ENCODE measurements around the gene TSPAN9. TPM values are rescaled to one million over a fixed set of nuclear protein-coding genes. Genes with fewer than 3 reads are reported as not detected.

The TSPAN9 gene
- total and polyA plus RNA-seq, 10 of the 15 experiments (the other 5 are each of a cell fraction or from before 2014, with no cell fraction given) = 0.03 to 1.0 (median 0.12) TPM; not detected in 5

- H4K20me1 ChIP-seq (ENCODE audit: control insufficient read depth, insufficient read depth) = no peaks in the 10 kb centered on the region
- H3K27me3 ChIP-seq (replicated peaks in 1 of 2; ENCODE audit: control insufficient read depth in 2 of 2, insufficient read depth in 2 of 2, low read length in 1 of 2) = peaks cover under 1 to 1% of the 10 kb centered on the region in 2 experiments; a peak in 2 of 4 replicates
- H3K79me2 ChIP-seq (ENCODE audit: control insufficient read depth, insufficient read depth, low read length) = no peaks in the 10 kb centered on the region
- no peak overlapping the region for H3K4me3 ChIP-seq
- no peak overlapping the region for H3K9ac ChIP-seq (ENCODE audit: control insufficient read depth, insufficient read depth, low read length)
- in situ Hi-C loops (cut with MboI) (no loop called here), intact Hi-C loops (cut with micrococcal nuclease; ENCODE audit: unreplicated experiment) (no loop called here)
- ChIA-PET RAD21 (ENCODE audit: unreplicated experiment) (no interaction called here), POLR2A (interaction anchor here (0.8 kb wide), 1 partner anchor 12 kb away, joined by 3 read pairs; no protein-coding TSS in a partner anchor), SMC1A (ENCODE audit: uncharacterized antibody, unreplicated experiment) (no interaction called here), CTCF (no interaction called here)
- no peaks in the 10 kb centered on the region for H3K9me3 ChIP-seq (replicated peaks; ENCODE audit: control insufficient read depth, insufficient read depth, low read length)
- WGBS (ENCODE audit: insufficient coverage, insufficient replicate concordance, low lambda C conversion rate, missing lambda C conversion rate) = 60% methylated on average over 12 of the region's 12 CpGs
- no TSS peak for BruUV-seq (replicated peaks)
- no peak overlapping the region for H3K4me2 ChIP-seq (ENCODE audit: control insufficient read depth, insufficient read depth)
- no peak for ATAC-seq
- DNase-seq (ENCODE audit: low read depth, low spot score) = no peak
- FAIRE-seq = no peak
- no peaks in the 10 kb centered on the region for H3K36me3 ChIP-seq (ENCODE audit: control insufficient read depth in 2 of 2, insufficient read depth in 2 of 2, low read length in 1 of 2)
- H3K4me1 ChIP-seq (ENCODE audit: control insufficient read depth, insufficient read depth, low read length) = peaks cover 5% of the 10 kb centered on the region
- H2AFZ ChIP-seq (ENCODE audit: control insufficient read depth, low read depth, low read length) = no peak overlapping the region
- no peak overlapping the region for H3K27ac ChIP-seq (ENCODE audit: control insufficient read depth, insufficient read depth)
- TF ChIP-seq POLR2A (IDR thresholded peaks at IDR 0.05; ENCODE audit: low read depth, low read length) (no peak), USF1 (IDR thresholded peaks at IDR 0.05; ENCODE audit: borderline replicate concordance, extremely low read length, insufficient read depth, low read depth, low read length) (no peak), PRDM15 (CRISPR knock-in tag; IDR thresholded peaks at IDR 0.05) (no peak), SPI1 (IDR thresholded peaks at IDR 0.05; ENCODE audit: borderline replicate concordance, insufficient read depth, low read depth, low read length) (no peak), YBX1 (IDR thresholded peaks at IDR 0.05) (no peak), CHD2 (IDR thresholded peaks at IDR 0.05; ENCODE audit: borderline replicate concordance, low read depth, low read length) (no peak), EGR1 (IDR thresholded peaks at IDR 0.05; ENCODE audit: borderline replicate concordance in 1 of 2, low read depth in 2 of 2, low read length in 2 of 2) (no peak), ZBTB33 (IDR thresholded peaks at IDR 0.05) (no peak), TCF12 (IDR thresholded peaks at IDR 0.05; ENCODE audit: low read depth, low read length) (no peak), CEBPZ (IDR thresholded peaks at IDR 0.05; ENCODE audit: low read depth, low read length) (no peak)
These were observed 107.3 kb downstream of the TSPAN9 start for GRCh38 chr12:3184485-3184884.
